Tibial nerve (tissue), 3 donors: ENCODE data around the gene DLST.

Experiments used
- CTCF ChIP-seq, 5 experiments: fragments of 200-600 bp in 3 of 5; fragments of 450-650 bp in 2 of 5; sonication (generic) in 3 of 5; IDR thresholded peaks; one replicate each; pipeline ENCODE4 v1.5.1; 2016 to 2019; ENCODE audit warnings: antibody characterized with exemption in 5 of 5, mild to moderate bottlenecking in 3 of 5, moderate library complexity in 2 of 5
- POLR2A ChIP-seq, 2 donors: fragments of 450-650 bp; IDR thresholded peaks; one replicate each; pipeline ENCODE4 v1.6.1; 2017; ENCODE audit warnings: antibody characterized with exemption in 2 of 2, mild to moderate bottlenecking in 2 of 2, moderate library complexity in 2 of 2

GRCh38 chr14:74909911-74910310, 28.2 kb downstream of the DLST start:
- TF ChIP-seq POLR2A (IDR thresholded peaks at IDR 0.05) (no peak), CTCF (IDR thresholded peaks at IDR 0.05) (no peak)
